Neural crest cell (in vitro differentiated cells): Measurements from ENCODE around the gene PLXNA2. TPM values are rescaled to one million over a fixed set of nuclear protein-coding genes. Genes with fewer than 3 reads are reported as not detected.

Source experiments
- DNase-seq: peaks from one replicate; pipeline ENCODE4 v3.0.0; 2021; ENCODE audit warnings: low read depth, mixed read lengths, low spot score
- H3K27ac Mint-ChIP-seq: one replicate; pipeline ENCODE4 v1.8.0; 2021; ENCODE audit warnings: mild to moderate bottlenecking, mixed read lengths; ENCODE audit not compliant: unreplicated experiment
- H3K27me3 Mint-ChIP-seq: 2 replicates; pipeline ENCODE4 v1.8.0; 2021; ENCODE audit warnings: low read depth, mild to moderate bottlenecking, mixed read lengths
- H3K36me3 Mint-ChIP-seq: 2 replicates; pipeline ENCODE4 v1.8.0; 2021; ENCODE audit warnings: low read depth, mild to moderate bottlenecking, mixed read lengths
- H3K4me1 Mint-ChIP-seq: 2 replicates; pipeline ENCODE4 v1.8.0; 2021; ENCODE audit warnings: mixed read lengths
- H3K4me3 Mint-ChIP-seq: one replicate; pipeline ENCODE4 v1.8.0; 2021; ENCODE audit warnings: mild to moderate bottlenecking, mixed read lengths
- H3K9me3 Mint-ChIP-seq: 2 replicates; pipeline ENCODE4 v1.8.0; 2021; ENCODE audit warnings: mixed read lengths
- CTCF ChIP-seq: fragments of 200-600 bp; sonication (generic); conservative IDR thresholded peaks from 2 replicates; pipeline ENCODE4 v1.5.0; 2021; ENCODE audit warnings: antibody characterized with exemption, mild to moderate bottlenecking
- total RNA-seq: library from RNA; stranded (reverse); gene quantifications from 2 replicates; pipeline ENCODE4 v1.2.1, GENCODE V29; 2021

PLXNA2 gene
- total RNA-seq, 1 donor from 2014 or later = 37.7 TPM

DNA sequence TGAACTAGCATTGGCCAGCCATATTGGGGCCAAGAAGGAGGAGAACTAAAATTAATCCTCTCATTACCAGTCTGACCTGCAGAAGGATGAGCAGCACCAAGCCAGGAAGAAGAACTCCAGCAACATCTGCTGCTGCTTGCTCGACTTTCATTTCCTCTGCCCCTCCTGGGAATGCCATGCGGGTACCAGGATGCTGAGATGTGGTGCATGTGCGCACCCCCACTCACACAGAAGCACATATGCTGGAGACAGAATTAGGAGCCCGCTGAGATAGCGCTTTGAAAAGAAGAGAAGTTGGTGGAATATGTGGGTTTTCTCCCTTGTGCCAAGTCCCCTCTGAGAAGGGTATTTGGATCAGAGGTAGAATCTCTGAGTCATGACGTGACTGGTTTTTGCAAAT is 70.4 kb downstream of the PLXNA2 start:
- H3K4me1 Mint-ChIP-seq = peaks cover 70% of the 10 kb centered on the region
- peaks cover 3% of the 10 kb centered on the region for H3K36me3 Mint-ChIP-seq
- H3K9me3 Mint-ChIP-seq = no peaks in the 10 kb centered on the region
- no peak for TF ChIP-seq CTCF
- no peak overlapping the region for H3K4me3 Mint-ChIP-seq
- DNase-seq = no peak
- no peaks in the 10 kb centered on the region for H3K27me3 Mint-ChIP-seq
- H3K27ac Mint-ChIP-seq = no peak overlapping the region

DNA sequence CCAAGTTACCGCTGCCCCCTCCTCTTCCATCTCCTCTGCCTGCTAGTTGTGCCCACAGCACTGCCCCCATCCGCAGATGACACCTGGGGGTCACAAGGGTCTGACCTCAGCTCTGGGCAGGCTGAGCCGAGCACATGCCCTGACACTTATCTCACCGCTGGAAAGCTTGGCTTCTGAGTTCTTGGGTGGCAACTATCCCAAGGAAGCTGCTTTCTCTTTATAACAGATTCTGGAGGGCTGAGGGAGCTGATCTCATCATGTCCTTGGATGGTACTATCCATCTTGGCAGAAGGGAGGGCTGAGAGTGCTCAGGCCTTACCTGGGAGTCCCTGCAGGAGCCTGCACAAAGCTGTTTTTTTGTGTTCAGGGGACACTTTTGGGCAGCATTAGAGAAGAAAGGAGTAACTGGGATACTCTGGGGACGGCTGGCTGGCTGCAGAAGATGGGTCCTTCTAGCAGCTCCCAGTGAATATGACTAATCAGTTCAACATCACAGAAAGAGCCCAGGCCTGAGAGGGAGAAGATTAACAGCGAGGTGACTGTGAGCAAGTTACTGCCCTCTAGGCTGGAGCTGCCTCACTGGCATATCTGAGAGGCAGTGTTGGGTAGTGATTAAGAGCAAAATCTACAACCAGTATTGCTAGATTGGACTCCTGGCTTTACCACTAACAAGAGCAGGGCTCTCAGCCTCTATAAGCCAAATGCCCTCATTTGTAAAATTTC is 71.6 kb downstream of the PLXNA2 start:
- peaks cover 64% of the 10 kb centered on the region for H3K4me1 Mint-ChIP-seq
- TF ChIP-seq CTCF = no peak
- no peaks in the 10 kb centered on the region for H3K9me3 Mint-ChIP-seq
- no peak overlapping the region for H3K27ac Mint-ChIP-seq
- H3K4me3 Mint-ChIP-seq = no peak overlapping the region
- peaks cover 3% of the 10 kb centered on the region for H3K36me3 Mint-ChIP-seq
- no peaks in the 10 kb centered on the region for H3K27me3 Mint-ChIP-seq
- no peak for DNase-seq

DNA sequence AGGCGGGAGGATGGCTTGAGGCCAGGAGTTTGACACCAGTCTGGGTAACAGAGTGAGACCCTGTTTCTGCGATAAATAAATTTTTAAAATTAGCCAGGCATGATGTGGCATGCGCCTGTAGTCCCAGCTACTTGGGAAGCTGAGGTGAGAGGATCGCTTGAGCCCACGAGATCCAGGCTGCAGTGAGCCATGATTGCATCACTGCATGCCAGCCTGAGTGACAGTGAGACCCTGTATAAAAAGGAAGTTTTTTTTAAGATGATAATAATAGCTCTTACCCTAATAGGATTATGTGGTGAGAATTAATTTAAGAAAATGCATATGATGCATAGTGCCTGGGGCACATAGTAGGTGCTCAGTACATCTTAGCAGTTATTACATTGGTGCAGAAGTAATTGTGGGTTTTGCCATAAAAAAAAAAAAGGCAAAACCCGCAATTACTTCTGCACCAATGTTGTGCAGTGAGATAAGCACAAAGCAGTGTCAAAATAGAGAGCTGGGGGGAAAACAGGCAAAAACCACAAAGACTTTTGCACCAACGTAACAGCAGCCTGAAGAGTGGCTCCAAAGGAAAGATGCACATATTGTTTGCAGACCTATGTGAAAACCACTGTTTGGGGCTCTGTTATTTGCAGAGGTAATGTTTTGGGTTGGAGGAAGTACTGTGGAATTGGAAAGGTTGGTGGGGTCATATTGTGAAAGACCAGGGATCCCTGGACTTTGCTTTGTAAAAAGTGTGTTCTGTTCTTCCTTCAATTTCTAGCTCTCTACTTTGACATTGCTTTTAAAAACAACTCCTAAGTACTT is 72.4 kb downstream of the PLXNA2 start:
- H3K9me3 Mint-ChIP-seq = no peaks in the 10 kb centered on the region
- H3K27ac Mint-ChIP-seq = no peak overlapping the region
- no peaks in the 10 kb centered on the region for H3K27me3 Mint-ChIP-seq
- H3K4me1 Mint-ChIP-seq = peaks cover 64% of the 10 kb centered on the region
- H3K36me3 Mint-ChIP-seq = peaks cover 3% of the 10 kb centered on the region
- no peak overlapping the region for H3K4me3 Mint-ChIP-seq
- no peak for TF ChIP-seq CTCF
- DNase-seq = no peak

DNA sequence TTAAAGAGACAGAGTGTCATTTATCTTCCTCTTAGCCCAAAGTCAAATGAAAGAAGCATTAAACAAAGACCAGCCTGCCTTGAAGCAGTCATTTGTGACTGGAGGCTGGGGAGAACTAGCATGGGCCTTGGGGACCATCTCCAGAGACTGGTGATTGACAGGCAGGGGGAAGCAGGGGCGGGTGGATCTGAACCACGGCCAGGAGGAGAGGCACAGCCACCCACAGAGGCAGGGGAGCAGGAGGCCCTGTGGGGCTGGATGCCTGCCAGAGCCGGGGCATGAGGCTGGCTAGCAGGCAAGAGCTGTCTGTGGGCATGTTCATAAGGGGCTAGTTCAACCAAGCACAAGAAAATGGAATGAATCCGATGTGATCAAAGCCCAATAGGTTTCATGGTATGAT is 73.9 kb downstream of the PLXNA2 start:
- no peak for DNase-seq
- Mint-ChIP-seq H3K9me3 (no peaks in the 10 kb centered on the region), H3K27ac (no peak overlapping the region), H3K4me1 (peaks cover 55% of the 10 kb centered on the region), H3K36me3 (peaks cover 3% of the 10 kb centered on the region), H3K4me3 (no peak overlapping the region), H3K27me3 (no peaks in the 10 kb centered on the region)
- no peak for TF ChIP-seq CTCF

DNA sequence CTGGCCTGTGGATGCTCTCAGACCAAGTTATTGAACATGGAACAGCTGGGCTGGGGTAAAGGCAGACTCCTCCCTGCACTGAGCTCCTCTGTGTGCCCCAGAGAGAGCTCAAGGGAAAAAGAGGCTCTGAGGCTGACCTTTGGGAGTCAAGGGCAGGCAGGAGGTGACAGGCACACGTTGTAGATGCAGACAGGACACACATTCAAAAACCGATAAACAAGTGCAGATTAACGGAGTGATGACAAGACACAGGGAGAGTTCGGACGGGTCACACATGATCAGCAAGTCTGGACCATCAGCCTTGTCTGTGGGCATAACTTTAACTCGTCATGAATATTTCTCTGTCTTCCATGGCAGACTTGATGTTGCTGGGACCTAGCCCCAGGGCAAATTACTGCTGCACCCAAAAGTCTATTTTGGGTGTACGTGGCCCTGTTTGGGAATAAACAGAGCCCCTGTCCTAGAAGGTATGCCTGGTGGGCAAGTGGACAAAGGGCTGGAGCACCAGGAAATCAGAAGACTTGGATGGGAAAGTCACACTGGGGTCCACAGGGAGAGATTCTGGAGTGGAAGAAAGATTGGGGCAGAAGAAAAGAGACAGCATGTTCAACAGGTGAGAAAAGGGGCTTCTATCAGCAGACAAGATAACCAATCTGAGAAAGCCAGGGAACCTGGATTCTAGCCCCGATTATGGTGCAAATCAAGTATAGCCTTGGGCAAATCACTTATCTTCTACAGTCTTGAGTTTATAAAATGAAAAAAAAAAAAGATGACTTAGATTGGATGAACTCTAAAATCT is 74.9 kb downstream of the PLXNA2 start:
- DNase-seq = no peak
- Mint-ChIP-seq H3K9me3 (no peaks in the 10 kb centered on the region), H3K4me1 (peaks cover 55% of the 10 kb centered on the region), H3K27ac (peak overlapping the region; percentile 81), H3K36me3 (peaks cover 3% of the 10 kb centered on the region), H3K4me3 (no peak overlapping the region), H3K27me3 (no peaks in the 10 kb centered on the region)
- TF ChIP-seq CTCF = no peak
